Measurements from ENCODE around the gene CFAP126.
"Not testable (repeated sequence)": the region's sequence is repeated elsewhere in the genome, so short reads cannot be mapped to it uniquely, and the experiment has no call there.

Gene CFAP126

GRCh38 chr1:161381707-161382106 lies 14.0 kb upstream of the CFAP126 start:
- DNase-seq (ENCODE audit: low read depth): no peak

- DNase-seq (ENCODE audit: low read depth): peak; percentile 13
Observed at GRCh38 chr1:161379071-161379470, 11.4 kb upstream of the CFAP126 start.

GRCh38 chr1:161378014-161378413 lies 10.3 kb upstream of the CFAP126 start:
- no peak for DNase-seq (ENCODE audit: low read depth)

GRCh38 chr1:161374373-161374772 lies 6.7 kb upstream of the CFAP126 start:
- DNase-seq (ENCODE audit: low read depth): peak; percentile 24

GRCh38 chr1:161373442-161373841 lies 5.8 kb upstream of the CFAP126 start:
- DNase-seq (ENCODE audit: low read depth): no peak

GRCh38 chr1:161365207-161365606 lies 2.5 kb downstream of the CFAP126 start:
- DNase-seq (ENCODE audit: low read depth): no peak

- no peak for DNase-seq (ENCODE audit: low read depth)
Observed at GRCh38 chr1:161364332-161364731, 3.3 kb downstream of the CFAP126 start.

GRCh38 chr1:161359291-161359690 lies 8.4 kb downstream of the CFAP126 start:
- DNase-seq (ENCODE audit: low read depth): no peak

- no peak for DNase-seq (ENCODE audit: low read depth)
Observed at GRCh38 chr1:161357073-161357472, 10.6 kb downstream of the CFAP126 start.

- peak; percentile 62 for DNase-seq (ENCODE audit: low read depth)
Observed at GRCh38 chr1:161351482-161351881, 16.2 kb downstream of the CFAP126 start.

GRCh38 chr1:161350671-161351070 lies 17.0 kb downstream of the CFAP126 start:
- DNase-seq (ENCODE audit: low read depth): no peak

GRCh38 chr1:161342821-161343220 lies 24.9 kb downstream of the CFAP126 start:
- no peak for DNase-seq (ENCODE audit: low read depth)

- no peak for DNase-seq (ENCODE audit: low read depth)
Observed at GRCh38 chr1:161342177-161342576, 25.5 kb downstream of the CFAP126 start.

GRCh38 chr1:161335796-161336195 lies 31.9 kb downstream of the CFAP126 start:
- DNase-seq (ENCODE audit: low read depth): peak; percentile 10

- no peak for DNase-seq (ENCODE audit: low read depth)
Observed at GRCh38 chr1:161333166-161333565, 34.5 kb downstream of the CFAP126 start.

GRCh38 chr1:161330346-161330745 lies 37.3 kb downstream of the CFAP126 start:
- DNase-seq (ENCODE audit: low read depth): no peak

GRCh38 chr1:161324020-161324419 lies 43.7 kb downstream of the CFAP126 start:
- DNase-seq (ENCODE audit: low read depth): no peak

GRCh38 chr1:161315841-161316674 lies 51.6 kb downstream of the CFAP126 start:
- not testable (repeated sequence) for DNase-seq (ENCODE audit: low read depth)

Measured in amniotic epithelial cell (primary cell).